ENCODE measurements around the gene SLC7A11. TPM values are rescaled to one million over a fixed set of nuclear protein-coding genes. Genes with fewer than 3 reads are reported as not detected.

The SLC7A11 gene
- total and polyA plus RNA-seq, 2 experiments from 2014 or later = 0.40 to 1.3 TPM

DNA sequence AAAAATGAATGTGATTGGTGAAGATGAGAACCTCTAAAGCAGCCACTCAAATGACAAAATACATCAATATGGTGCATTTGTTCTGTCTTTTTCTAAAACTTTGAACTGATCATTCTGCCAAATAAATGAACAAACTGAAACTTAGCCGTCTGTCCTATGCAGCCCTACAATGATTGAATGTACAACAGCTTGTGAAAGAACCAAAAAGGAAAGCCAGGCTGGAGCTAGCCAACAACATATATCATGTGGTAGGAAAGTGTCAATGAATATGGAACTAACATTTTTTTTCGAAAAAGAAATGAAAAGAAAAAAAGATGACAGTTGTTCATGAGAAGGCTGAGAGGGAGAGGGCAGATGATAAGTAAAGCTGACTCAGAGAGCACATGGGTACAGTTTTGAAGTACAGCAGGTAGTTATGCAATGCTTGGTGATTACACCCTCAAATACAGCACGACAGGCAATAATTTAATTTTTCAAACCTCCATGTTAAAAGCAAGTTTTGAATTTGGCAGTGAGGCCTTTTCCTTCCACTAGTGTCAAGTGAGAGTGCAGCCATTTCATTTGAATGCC lies 21.2 kb upstream of the SLC7A11 start:
- Histone ChIP-seq H3K27ac (no peak overlapping the region), H3K36me3 (no peaks in the 10 kb centered on the region), H3K4me1 (ENCODE audit: low read depth) (no peaks in the 10 kb centered on the region), H3K4me3 (no peak overlapping the region), H3K27me3 (no peaks in the 10 kb centered on the region), H3K9me3 (ENCODE audit: low read depth) (no peaks in the 10 kb centered on the region)
- DNase-seq (ENCODE audit: low read depth in 1 of 2, low spot score in 1 of 2) = peak in 1 of 2 donors; percentile 54
- TF ChIP-seq, protein P1, sequence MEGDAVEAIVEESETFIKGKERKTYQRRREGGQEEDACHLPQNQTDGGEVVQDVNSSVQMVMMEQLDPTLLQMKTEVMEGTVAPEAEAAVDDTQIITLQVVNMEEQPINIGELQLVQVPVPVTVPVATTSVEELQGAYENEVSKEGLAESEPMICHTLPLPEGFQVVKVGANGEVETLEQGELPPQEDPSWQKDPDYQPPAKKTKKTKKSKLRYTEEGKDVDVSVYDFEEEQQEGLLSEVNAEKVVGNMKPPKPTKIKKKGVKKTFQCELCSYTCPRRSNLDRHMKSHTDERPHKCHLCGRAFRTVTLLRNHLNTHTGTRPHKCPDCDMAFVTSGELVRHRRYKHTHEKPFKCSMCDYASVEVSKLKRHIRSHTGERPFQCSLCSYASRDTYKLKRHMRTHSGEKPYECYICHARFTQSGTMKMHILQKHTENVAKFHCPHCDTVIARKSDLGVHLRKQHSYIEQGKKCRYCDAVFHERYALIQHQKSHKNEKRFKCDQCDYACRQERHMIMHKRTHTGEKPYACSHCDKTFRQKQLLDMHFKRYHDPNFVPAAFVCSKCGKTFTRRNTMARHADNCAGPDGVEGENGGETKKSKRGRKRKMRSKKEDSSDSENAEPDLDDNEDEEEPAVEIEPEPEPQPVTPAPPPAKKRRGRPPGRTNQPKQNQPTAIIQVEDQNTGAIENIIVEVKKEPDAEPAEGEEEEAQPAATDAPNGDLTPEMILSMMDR (IDR thresholded peaks at IDR 0.05; ENCODE audit: low read depth, low read length) = no peak

DNA sequence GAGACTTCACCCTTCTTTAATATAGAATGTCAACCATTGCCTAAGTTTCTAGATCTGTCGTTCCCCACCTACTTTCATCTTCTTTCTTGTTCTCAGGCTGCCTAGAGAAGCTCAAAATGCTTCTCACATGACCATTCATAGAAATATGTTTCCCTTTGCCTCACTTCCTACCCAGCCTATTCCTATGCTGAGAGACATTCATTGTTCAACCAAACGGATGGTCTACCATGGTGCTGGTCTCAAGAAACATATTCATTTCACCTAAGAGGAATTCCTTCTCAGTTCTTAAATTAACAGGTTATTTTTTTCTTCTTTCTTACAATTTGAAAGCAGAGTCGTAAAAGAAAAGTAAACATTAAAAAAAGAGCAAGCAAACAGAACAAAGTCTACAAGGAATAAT lies 20.3 kb upstream of the SLC7A11 start:
- Histone ChIP-seq H3K36me3 (no peaks in the 10 kb centered on the region), H3K27me3 (no peaks in the 10 kb centered on the region), H3K9me3 (ENCODE audit: low read depth) (no peaks in the 10 kb centered on the region), H3K4me1 (ENCODE audit: low read depth) (no peaks in the 10 kb centered on the region), H3K27ac (no peak overlapping the region), H3K4me3 (no peak overlapping the region)
- TF ChIP-seq, protein P1 (IDR thresholded peaks at IDR 0.05; ENCODE audit: low read depth, low read length) = no peak
- DNase-seq (ENCODE audit: low read depth in 1 of 2, low spot score in 1 of 2) = no peak

DNA sequence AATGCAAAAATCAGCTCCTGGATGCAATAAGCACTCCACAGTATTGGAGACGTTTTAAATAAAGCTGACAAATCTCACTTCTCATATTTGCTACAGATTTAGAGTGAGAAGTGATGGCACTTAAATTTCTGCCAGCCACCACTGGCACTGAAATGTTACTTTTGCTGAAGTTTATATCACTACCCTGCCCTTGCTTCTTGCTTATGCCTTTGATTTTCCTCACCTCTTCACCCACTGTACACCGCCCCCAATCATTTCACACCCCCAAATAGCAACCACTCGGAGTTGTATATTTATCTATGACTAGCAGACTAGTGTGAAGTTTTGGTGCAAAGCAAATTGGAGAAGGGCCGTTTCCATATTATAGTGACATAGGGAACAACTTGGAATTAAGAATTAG lies 19.9 kb upstream of the SLC7A11 start:
- Histone ChIP-seq H3K27ac (no peak overlapping the region), H3K4me1 (ENCODE audit: low read depth) (no peaks in the 10 kb centered on the region), H3K36me3 (no peaks in the 10 kb centered on the region), H3K4me3 (no peak overlapping the region), H3K27me3 (no peaks in the 10 kb centered on the region), H3K9me3 (ENCODE audit: low read depth) (no peaks in the 10 kb centered on the region)
- TF ChIP-seq, protein P1 (IDR thresholded peaks at IDR 0.05; ENCODE audit: low read depth, low read length) = no peak
- no peak for DNase-seq (ENCODE audit: low read depth in 1 of 2, low spot score in 1 of 2)

DNA sequence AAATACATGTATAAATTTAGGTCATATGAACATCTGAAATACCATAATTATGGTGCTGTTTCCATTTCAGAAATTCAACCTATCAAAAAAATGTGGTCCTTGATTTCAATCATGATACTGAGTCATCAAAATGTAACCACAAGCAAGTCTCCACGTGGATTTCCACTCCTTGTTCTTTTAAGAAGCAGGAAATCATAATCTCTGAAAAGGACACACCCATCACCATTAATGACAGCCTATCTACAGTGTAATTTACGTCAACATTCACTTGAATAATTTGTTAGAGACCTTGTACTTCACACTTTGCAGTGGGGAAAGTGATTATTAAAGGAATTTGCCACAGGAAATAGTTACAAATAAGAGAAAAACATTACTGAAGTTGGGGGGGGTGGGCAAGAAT lies 17.7 kb upstream of the SLC7A11 start:
- Histone ChIP-seq H3K27ac (no peak overlapping the region), H3K27me3 (no peaks in the 10 kb centered on the region), H3K4me1 (ENCODE audit: low read depth) (no peaks in the 10 kb centered on the region), H3K9me3 (ENCODE audit: low read depth) (no peaks in the 10 kb centered on the region), H3K4me3 (no peak overlapping the region), H3K36me3 (no peaks in the 10 kb centered on the region)
- TF ChIP-seq, protein P1 (IDR thresholded peaks at IDR 0.05; ENCODE audit: low read depth, low read length) = no peak
- DNase-seq (ENCODE audit: low read depth in 1 of 2, low spot score in 1 of 2) = peak in 1 of 2 donors; percentile 61

DNA sequence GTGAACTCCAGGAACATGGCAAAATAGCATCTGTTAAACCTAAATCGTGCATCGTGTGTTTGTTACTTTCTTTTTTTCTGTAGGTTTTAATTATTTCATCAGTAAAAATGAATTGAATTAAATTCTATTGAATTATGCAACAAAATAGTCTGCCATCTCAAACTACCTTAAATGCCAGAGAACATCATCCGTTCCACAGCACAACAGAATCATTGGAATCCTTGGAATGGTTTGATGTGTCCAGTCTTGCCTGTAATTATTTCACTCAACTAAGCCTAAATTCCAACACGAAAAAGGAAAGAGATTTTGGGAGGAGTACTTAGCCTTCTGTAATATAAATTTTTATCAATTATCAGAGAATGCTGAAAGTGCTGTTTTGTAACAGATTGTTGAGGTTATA lies 17.1 kb upstream of the SLC7A11 start:
- no peaks in the 10 kb centered on the region for H3K27me3 ChIP-seq
- no peak overlapping the region for H3K27ac ChIP-seq
- no peaks in the 10 kb centered on the region for H3K36me3 ChIP-seq
- H3K4me1 ChIP-seq (ENCODE audit: low read depth) = no peaks in the 10 kb centered on the region
- H3K4me3 ChIP-seq = no peak overlapping the region
- TF ChIP-seq, protein P1 (IDR thresholded peaks at IDR 0.05; ENCODE audit: low read depth, low read length) = no peak
- DNase-seq (ENCODE audit: low read depth in 1 of 2, low spot score in 1 of 2) = no peak
- no peaks in the 10 kb centered on the region for H3K9me3 ChIP-seq (ENCODE audit: low read depth)

Measured in cardiac muscle cell (in vitro differentiated cells and primary cell).